Heart right ventricle (tissue), 16 donors: ENCODE results near the gene TTC7B. TPM values are rescaled to one million over a fixed set of nuclear protein-coding genes. Genes with fewer than 3 reads are reported as not detected.

Experiments used
- ATAC-seq, 8 donors: fragments of 200-7000 bp; cut with Tn5 transposase; one replicate each; pipeline ENCODE4 v1.9.1; 2020; ENCODE audit warnings: mild to moderate bottlenecking in 8 of 8, moderate library complexity in 8 of 8, moderate number of reproducible peaks in 1 of 8
- DNase-seq, 2 donors: peaks; one replicate each; pipeline ENCODE4 v3.0.0-alpha.2; 2020
- H3K27ac ChIP-seq, 10 donors: fragments of 200-600 bp; sonication (generic) in 2 of 10; one replicate each; pipeline versions ENCODE4 v1.5.0 to v1.8.0; 2020 to 2022; ENCODE audit warnings: mild to moderate bottlenecking in 3 of 10
- H3K27me3 ChIP-seq, 7 donors: fragments of 200-600 bp; one replicate each; pipeline ENCODE4 v1.8.0; 2021 to 2022; ENCODE audit warnings: mild to moderate bottlenecking in 2 of 7
- H3K36me3 ChIP-seq, 9 donors: fragments of 200-600 bp; sonication (generic) in 1 of 9; one replicate each; pipeline versions ENCODE4 v1.5.0 to v1.8.0; 2020 to 2022; ENCODE audit warnings: mild to moderate bottlenecking in 2 of 9
- H3K4me1 ChIP-seq, 9 donors: fragments of 200-600 bp; sonication (generic) in 1 of 9; one replicate each; pipeline versions ENCODE4 v1.5.0 to v1.8.0; 2020 to 2022; ENCODE audit warnings: mild to moderate bottlenecking in 4 of 9
- H3K4me3 ChIP-seq, 10 donors: fragments of 200-600 bp; sonication (generic) in 2 of 10; one replicate each; pipeline versions ENCODE4 v1.5.0 to v1.8.0; 2020 to 2022; ENCODE audit warnings: mild to moderate bottlenecking in 7 of 10, moderate library complexity in 2 of 10
- H3K9me3 ChIP-seq, 11 donors: fragments of 200-600 bp in 10 of 11; sonication (generic) in 2 of 11; one replicate each; pipeline versions ENCODE4 v1.5.0 to v1.8.0; 2013 to 2022; ENCODE audit warnings: mild to moderate bottlenecking in 2 of 11, control low read depth in 1 of 11, moderate library complexity in 1 of 11
- WGBS, 2 donors: extraction: QIAGEN DNeasy Blood & Tissue Kit; methylation state at CpG; one replicate each; pipeline ENCODE4 v1.1.7; 2013; ENCODE audit warnings: inconsistent platforms in 1 of 2; 5-methylcytosine and 5-hydroxymethylcytosine counted together
- intact Hi-C, 10 donors: fragments of 100-400 bp; cut with DNase I; formaldehyde crosslinking; loops; one replicate each; pipeline versions ENCODE4 v1.11.1 to v1.14.2; 2022
- polyA plus RNA-seq, 2 donors: library from polyadenylated mRNA; stranded (reverse); fragments of 200-250 nt; gene quantifications; one replicate each; pipeline ENCODE4 v1.2.3, GENCODE V29; 2013
- total RNA-seq, 10 donors: library from RNA; stranded (reverse); fragmentation: NEBNext Ultra II Directional in 3 of 10; extraction: Animal tissue kit (Norgen Biotek cat#: 25700) in 3 of 10; gene quantifications; one replicate each; pipeline versions ENCODE4 v1.2.1 to v1.2.4, GENCODE V29; 2021 to 2023
- TF ChIP-seq, protein P1 (sequence below), 9 donors: fragments of 200-600 bp; sonication (generic) in 2 of 9; IDR thresholded peaks; one replicate each; pipeline versions ENCODE4 v1.5.0 to v1.8.0; 2021 to 2022; ENCODE audit warnings: antibody characterized with exemption in 9 of 9, mild to moderate bottlenecking in 5 of 9, moderate library complexity in 1 of 9
- donor health status: Arrhythmogenic right ventricular cardiomyopathy.
- donor health status: ischemic (EF 13 %, LVEDD 7.1; RV severe dilation, severe dysfunction).
- donor health status: healthy with polysubstance abuse.
- donor health status: DM: no; HTN: yes; CAD: no.
- donor health status: DM: no; HTN: no; CAD: no.
- donor health status: ischemic (EF 25% LVEDD 6.9; RV normal size, moderate dysfunction).
- donor health status: ischemic (EF 25% LVEDD 5.7; RV mildly dilated, moderate dysfunction).
- donor health status: healthy.
- donor health status: DM: yes; HTN: yes; CAD: no.
- donor health status: Ischemic cardiomyopathy.
- donor health status: ischemic (EF 35%, LVEDD 5.7; RV mildly dilated, moderate dysfunction).
- donor health status: nonischemic (EF 11% LVEDD 7.7; RV severe dilation, severe dysfunction).
- donor health status: DM: yes; HTN: yes; CAD: no.
- donor health status: PGD.
- donor health status: ischemic (EF 29% LVEDD 5.4; RV normal size, mild dysfunction).
- donor health status: nonischemic (EF 23%, LVEDD 6.1; RV moderate dilation, normal function).

The TTC7B gene
- total and polyA plus RNA-seq, 12 donors: 23.0 to 79.4 (median 65.5) TPM

DNA sequence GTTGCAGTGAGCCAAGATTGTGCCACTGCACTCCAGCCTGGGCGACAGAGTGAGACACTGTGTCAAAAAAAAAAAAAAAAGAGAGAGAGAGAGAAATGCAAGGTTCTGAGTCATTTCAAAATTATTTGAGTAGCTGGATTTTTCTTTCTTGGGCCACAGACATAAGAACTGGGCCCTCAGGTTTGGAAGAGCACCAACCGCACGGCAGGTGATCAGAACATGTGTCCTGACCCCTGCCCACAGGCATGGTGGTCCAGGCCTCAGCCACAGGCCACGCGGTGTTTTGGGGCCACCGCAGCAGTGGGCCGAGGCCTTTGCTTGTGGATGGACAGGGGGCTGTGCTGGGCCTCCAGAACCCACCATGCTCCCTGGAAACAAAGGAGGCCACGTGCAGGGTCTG lies 292.7 kb downstream of the TTC7B start:
- intact Hi-C loops: loop anchor here in 4 of 10 donors (5.0 to 10.0 kb wide), 3 partner anchors 121 to 129 kb away; partner anchors contain the start of gene CALM1 (in 3 of the 4)
- Histone ChIP-seq H3K4me3 (no peak overlapping the region), H3K27me3 (no peaks in the 10 kb centered on the region), H3K27ac (peak overlapping the region in 5 of 10 donors; percentile 42 to 68 (median 58)), H3K36me3 (no peaks in the 10 kb centered on the region), H3K9me3 (peaks cover 0 to 13% (median 0%) of the 10 kb centered on the region in 11 donors), H3K4me1 (peaks cover 24 to 64% (median 55%) of the 10 kb centered on the region in 9 donors)
- ATAC-seq: no peak
- DNase-seq: no peak
- WGBS, 2 donors: 82 to 91% methylated on average over 8 of the region's 8 CpGs
- TF ChIP-seq, protein P1, sequence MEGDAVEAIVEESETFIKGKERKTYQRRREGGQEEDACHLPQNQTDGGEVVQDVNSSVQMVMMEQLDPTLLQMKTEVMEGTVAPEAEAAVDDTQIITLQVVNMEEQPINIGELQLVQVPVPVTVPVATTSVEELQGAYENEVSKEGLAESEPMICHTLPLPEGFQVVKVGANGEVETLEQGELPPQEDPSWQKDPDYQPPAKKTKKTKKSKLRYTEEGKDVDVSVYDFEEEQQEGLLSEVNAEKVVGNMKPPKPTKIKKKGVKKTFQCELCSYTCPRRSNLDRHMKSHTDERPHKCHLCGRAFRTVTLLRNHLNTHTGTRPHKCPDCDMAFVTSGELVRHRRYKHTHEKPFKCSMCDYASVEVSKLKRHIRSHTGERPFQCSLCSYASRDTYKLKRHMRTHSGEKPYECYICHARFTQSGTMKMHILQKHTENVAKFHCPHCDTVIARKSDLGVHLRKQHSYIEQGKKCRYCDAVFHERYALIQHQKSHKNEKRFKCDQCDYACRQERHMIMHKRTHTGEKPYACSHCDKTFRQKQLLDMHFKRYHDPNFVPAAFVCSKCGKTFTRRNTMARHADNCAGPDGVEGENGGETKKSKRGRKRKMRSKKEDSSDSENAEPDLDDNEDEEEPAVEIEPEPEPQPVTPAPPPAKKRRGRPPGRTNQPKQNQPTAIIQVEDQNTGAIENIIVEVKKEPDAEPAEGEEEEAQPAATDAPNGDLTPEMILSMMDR (IDR thresholded peaks at IDR 0.05): no peak

DNA sequence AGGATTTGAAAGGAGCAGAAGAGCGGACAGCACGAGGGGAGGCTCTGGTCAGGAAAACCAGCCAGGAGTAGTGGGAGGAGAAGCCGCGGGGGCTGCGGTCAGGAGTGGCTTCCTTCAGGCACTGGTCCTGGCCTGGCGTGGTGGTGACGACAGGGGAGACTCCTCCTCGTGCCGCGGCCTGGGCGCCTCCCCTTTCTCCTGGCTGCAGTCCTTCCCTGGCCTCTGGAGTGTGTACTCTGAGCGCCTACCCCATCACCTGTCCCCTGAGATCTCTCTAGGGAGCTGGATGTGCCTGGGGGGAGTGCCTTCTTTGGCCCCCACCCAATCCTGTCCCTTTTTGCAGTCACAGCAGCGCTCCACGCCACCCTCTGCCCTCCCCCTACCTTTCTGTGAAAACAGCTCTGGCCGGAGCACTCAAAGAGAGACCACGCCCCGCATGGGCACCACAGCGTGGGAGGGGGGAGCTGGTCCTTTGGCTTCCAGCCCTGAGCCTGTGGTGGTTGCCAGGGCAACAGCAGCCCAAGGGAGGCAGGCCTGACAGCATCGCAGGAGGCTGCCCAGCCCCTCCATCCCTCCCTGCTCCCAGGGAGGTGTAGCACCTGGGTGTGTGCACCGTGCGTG lies 293.5 kb downstream of the TTC7B start:
- Histone ChIP-seq H3K4me3 (no peak overlapping the region), H3K4me1 (peaks cover 31 to 73% (median 63%) of the 10 kb centered on the region in 9 donors), H3K36me3 (no peaks in the 10 kb centered on the region), H3K27ac (peak overlapping the region in 5 of 10 donors; percentile 16 to 68 (median 36)), H3K9me3 (peaks cover 0 to 13% (median 0%) of the 10 kb centered on the region in 11 donors), H3K27me3 (no peaks in the 10 kb centered on the region)
- DNase-seq: no peak
- ATAC-seq: peak; percentile 36 to 84 (median 72)
- intact Hi-C loops: loop anchor here in 4 of 10 donors (5.0 to 10.0 kb wide), 3 partner anchors 120 to 128 kb away; partner anchors contain the start of gene CALM1 (in 3 of the 4)
- TF ChIP-seq, protein P1 (IDR thresholded peaks at IDR 0.05): no peak
- WGBS, 2 donors: 34 to 47% methylated on average over 21 of the region's 21 CpGs

GRCh38 chr14:90521930-90522483 lies 294.2 kb downstream of the TTC7B start:
- TF ChIP-seq, protein P1 (IDR thresholded peaks at IDR 0.05): no peak
- no peaks in the 10 kb centered on the region for H3K27me3 ChIP-seq
- DNase-seq (no peak), ATAC-seq (peak in 1 of 8 donors; percentile 6)
- intact Hi-C loops: loop anchor here in 4 of 10 donors (5.0 to 10.0 kb wide), 3 partner anchors 120 to 127 kb away; partner anchors contain the start of gene CALM1 (in 3 of the 4)
- no peak overlapping the region for H3K4me3 ChIP-seq
- no peaks in the 10 kb centered on the region for H3K36me3 ChIP-seq
- H3K4me1 ChIP-seq: peaks cover 32 to 76% (median 66%) of the 10 kb centered on the region in 9 donors
- peaks cover 0 to 10% (median 0%) of the 10 kb centered on the region in 11 donors for H3K9me3 ChIP-seq
- peak overlapping the region in 5 of 10 donors; percentile 16 to 68 (median 36) for H3K27ac ChIP-seq
- WGBS, 2 donors: 86 to 92% methylated on average over 18 of the region's 18 CpGs

DNA sequence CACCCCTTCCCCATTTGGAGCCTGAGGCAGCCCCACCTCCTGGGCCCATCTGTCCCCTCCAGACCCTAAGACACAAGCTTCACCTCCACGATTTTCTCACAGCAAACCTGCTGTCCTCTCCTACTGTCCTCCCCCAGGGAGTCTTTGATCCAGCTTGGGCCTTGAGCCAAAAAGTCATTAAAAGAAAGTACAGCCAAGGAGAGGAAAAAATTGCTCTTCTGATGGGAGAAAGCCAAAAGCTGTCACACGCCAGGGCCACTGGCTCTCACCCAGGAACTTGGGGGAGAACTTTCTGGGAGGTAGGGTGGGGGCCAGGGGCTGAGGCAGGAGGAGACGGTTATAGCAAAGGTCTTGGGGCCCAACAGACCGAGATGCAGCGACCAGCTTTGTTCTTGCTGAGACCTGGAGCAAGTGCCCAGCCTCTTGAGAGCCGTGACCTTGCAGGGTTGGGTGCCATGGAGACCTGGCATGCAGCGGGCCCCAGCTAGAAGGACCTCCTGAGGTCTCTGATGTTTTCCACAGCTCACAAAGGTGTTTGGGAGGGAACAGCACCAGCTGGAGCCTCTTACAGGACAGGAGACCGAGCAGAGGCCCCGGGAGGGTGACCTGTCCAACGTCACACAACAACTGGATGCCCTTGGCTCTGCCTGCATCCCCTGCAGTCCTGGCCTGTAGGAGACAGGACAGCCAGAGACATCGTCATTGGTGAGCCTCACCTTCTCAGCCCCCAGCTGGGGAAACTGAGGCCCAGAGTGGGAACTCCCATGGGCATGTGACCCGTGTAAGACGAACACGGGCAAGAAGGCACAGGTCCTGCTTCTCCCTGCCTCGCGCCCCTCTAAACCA lies 294.9 kb downstream of the TTC7B start:
- no peak for DNase-seq
- TF ChIP-seq, protein P1 (IDR thresholded peaks at IDR 0.05): no peak

More for the DNA sequence above, 294.9 kb downstream of the TTC7B start:
- intact Hi-C loops: loop anchor here in 4 of 10 donors (5.0 to 10.0 kb wide), 3 partner anchors 119 to 127 kb away; partner anchors contain the start of gene CALM1 (in 3 of the 4)
- Histone ChIP-seq H3K36me3 (no peaks in the 10 kb centered on the region), H3K27ac (peak overlapping the region in 7 of 10 donors; percentile 2 to 68 (median 45)), H3K9me3 (peaks cover 0 to 6% (median 0%) of the 10 kb centered on the region in 11 donors), H3K4me1 (peaks cover 32 to 76% (median 66%) of the 10 kb centered on the region in 9 donors), H3K27me3 (no peaks in the 10 kb centered on the region), H3K4me3 (no peak overlapping the region)
- WGBS, 2 donors: 48 to 49% methylated on average over 16 of the region's 16 CpGs
- ATAC-seq: peak in 2 of 8 donors; percentile 12 to 19
